HUDEP-2 (cell line): Measurements from ENCODE around the gene RSPH3.
"Not testable (repeated sequence)": the region's sequence is repeated elsewhere in the genome, so short reads cannot be mapped to it uniquely, and the experiment has no call there.

Experiments used
- DNase-seq, 76 experiments: peaks; one replicate each; lab custom pipeline; 2025; ENCODE audit not compliant: unreplicated experiment in 76 of 76; lab: John Stamatoyannopoulos, UW

The RSPH3 gene

GRCh38 chr6:159025224-159025623 lies 25.2 kb upstream of the RSPH3 start:
- DNase-seq = not testable (repeated sequence)

- DNase-seq = no peak
Measured at GRCh38 chr6:159023893-159024292, 23.9 kb upstream of the RSPH3 start.

- DNase-seq = no peak
Measured at GRCh38 chr6:159020011-159020410, 20.0 kb upstream of the RSPH3 start.

- DNase-seq = no peak
Measured at GRCh38 chr6:159017757-159018559, 18.0 kb upstream of the RSPH3 start.

GRCh38 chr6:159014406-159014805 lies 14.4 kb upstream of the RSPH3 start:
- no peak for DNase-seq

- DNase-seq = no peak
Measured at GRCh38 chr6:159013229-159013628, 13.2 kb upstream of the RSPH3 start.

GRCh38 chr6:159012201-159012600 lies 12.2 kb upstream of the RSPH3 start:
- no peak for DNase-seq

GRCh38 chr6:159010037-159010612 lies 10.1 kb upstream of the RSPH3 start:
- not testable (repeated sequence) for DNase-seq

- DNase-seq = peak in 10 of 76 experiments; percentile 6 to 39 (median 26)
Measured at GRCh38 chr6:159008656-159009288, 8.8 kb upstream of the RSPH3 start.

GRCh38 chr6:159007510-159007909 lies 7.5 kb upstream of the RSPH3 start:
- no peak for DNase-seq

- DNase-seq = no peak
Measured at GRCh38 chr6:159005436-159005835, 5.4 kb upstream of the RSPH3 start.

- peak in 5 of 76 experiments; percentile 14 to 40 (median 15) for DNase-seq
Measured at GRCh38 chr6:159004592-159004991, 4.6 kb upstream of the RSPH3 start.

- no peak for DNase-seq
Measured at GRCh38 chr6:159002432-159003155, 2.6 kb upstream of the RSPH3 start.

GRCh38 chr6:158999154-158999665 lies 792 bp downstream of the RSPH3 start:
- peak in 6 of 76 experiments; percentile 26 to 86 (median 36) for DNase-seq

- DNase-seq = no peak
Measured at GRCh38 chr6:158996856-158997255, 3.1 kb downstream of the RSPH3 start.

- no peak for DNase-seq
Measured at GRCh38 chr6:158993639-158994038, 6.4 kb downstream of the RSPH3 start.

GRCh38 chr6:158991017-158991723 lies 8.8 kb downstream of the RSPH3 start:
- DNase-seq = peak in 5 of 76 experiments; percentile 14 to 24 (median 19)

- DNase-seq = peak in 13 of 76 experiments; percentile 11 to 49 (median 42)
Measured at GRCh38 chr6:158989711-158990110, 10.3 kb downstream of the RSPH3 start.

GRCh38 chr6:158988477-158988876 lies 11.5 kb downstream of the RSPH3 start:
- DNase-seq = no peak

GRCh38 chr6:158987657-158988056 lies 12.3 kb downstream of the RSPH3 start:
- DNase-seq = no peak
